OCI-LY3 (cell line): Measurements from ENCODE around the gene MPRIP.

Source experiments
- CTCF ChIP-seq: fragments of 200-600, 300-600 bp; sonication (generic); IDR thresholded peaks from 2 replicates; pipeline ENCODE4 v1.5.1; 2014; ENCODE audit warnings: antibody characterized with exemption, low read length, low read depth
- EZH2phosphoT487 ChIP-seq: fragments of 200-600 bp; shearing (Covaris generic); IDR thresholded peaks from 2 replicates; pipeline ENCODE4 v1.6.1; 2018; ENCODE audit warnings: antibody characterized with exemption, mixed run types, low read depth

- TF ChIP-seq CTCF (no peak), EZH2phosphoT487 (no peak)
Measured at GRCh38 chr17:17144916-17145665, 102.8 kb downstream of the MPRIP start.
